G401 (cell line): ENCODE measurements around the gene CACNB1. TPM values are rescaled to one million over a fixed set of nuclear protein-coding genes. Genes with fewer than 3 reads are reported as not detected.

Experiments used
- DNase-seq: peaks from one replicate; pipeline ENCODE4 v3.0.0-alpha.2; 2015; ENCODE audit warnings: low spot score
- in situ Hi-C: cut with HindIII; loops from 2 replicates; pipeline ENCODE4 v1.10.0; 2016; ENCODE audit warnings: low sequenced_read_pairs, mixed read lengths
- total RNA-seq: library from RNA; depleted of rRNA; stranded (reverse); fragments of >200 nt; shearing (Covaris generic); gene quantifications from 2 replicates; pipeline ENCODE4 v1.2.3, GENCODE V29; 2014

The CACNB1 gene
- total RNA-seq, 1 experiment from 2014 or later, result 6.4 TPM

DNA sequence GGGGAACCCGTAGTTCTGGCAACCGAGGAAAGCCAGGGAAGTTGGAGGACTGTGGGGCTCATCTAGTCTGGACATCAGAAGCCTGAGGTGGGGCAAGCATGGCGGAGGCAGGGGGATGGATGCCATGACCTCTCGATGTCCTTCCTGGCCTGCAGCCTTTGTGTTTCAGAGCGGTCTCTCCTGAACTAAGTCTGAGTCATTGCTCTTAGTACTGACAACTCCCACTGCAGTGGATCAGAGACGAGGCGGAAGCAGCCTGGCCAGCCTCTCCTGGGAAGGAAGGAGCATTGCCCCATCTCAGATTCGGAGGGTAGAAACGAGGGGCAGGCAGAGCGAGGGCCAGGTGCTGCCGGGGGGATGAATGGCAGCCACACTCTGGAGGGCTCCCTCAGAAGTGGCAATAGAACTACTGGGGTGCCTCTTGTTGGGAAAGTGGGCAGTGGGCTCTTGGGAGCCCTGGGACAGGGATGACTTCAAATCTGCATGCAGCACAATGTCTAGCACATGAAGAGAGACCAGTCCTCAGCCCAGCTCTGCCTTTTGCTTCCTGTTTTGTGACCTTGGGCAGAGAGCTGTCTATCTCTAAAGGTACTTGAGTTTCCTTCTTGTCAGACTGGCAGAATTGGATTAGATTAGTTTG, 31.9 kb upstream of the CACNB1 start:
- DNase-seq, result no peak
- in situ Hi-C loops, result no loop called here

DNA sequence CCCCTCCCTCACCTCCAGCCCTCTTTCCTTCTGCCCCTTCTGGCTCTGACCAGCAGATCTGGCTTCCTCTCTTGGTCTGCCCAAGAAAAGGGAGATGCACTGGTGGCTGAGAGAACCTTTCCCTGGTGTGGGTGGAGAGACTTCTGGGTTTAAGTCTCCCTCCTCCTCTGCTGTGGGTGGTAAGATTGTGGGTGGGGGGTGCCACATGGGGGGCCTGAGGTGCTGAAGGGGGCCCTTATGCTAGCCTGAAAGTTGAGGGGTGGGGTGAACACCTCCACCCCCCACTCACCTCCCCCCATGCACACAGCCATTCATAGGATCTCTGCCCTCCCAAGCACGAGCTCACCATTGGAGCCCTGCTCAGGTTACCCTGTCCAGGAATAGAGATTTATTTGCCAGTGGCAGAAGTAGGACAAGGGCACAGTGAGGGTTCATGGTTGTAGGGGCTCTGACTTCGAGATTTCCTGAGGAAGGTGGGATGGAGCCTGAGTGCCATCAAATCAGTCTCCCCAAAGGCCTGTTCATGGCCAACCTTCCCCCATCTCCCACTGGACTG, 30.0 kb upstream of the CACNB1 start:
- no peak for DNase-seq
- in situ Hi-C loops, result no loop called here

DNA sequence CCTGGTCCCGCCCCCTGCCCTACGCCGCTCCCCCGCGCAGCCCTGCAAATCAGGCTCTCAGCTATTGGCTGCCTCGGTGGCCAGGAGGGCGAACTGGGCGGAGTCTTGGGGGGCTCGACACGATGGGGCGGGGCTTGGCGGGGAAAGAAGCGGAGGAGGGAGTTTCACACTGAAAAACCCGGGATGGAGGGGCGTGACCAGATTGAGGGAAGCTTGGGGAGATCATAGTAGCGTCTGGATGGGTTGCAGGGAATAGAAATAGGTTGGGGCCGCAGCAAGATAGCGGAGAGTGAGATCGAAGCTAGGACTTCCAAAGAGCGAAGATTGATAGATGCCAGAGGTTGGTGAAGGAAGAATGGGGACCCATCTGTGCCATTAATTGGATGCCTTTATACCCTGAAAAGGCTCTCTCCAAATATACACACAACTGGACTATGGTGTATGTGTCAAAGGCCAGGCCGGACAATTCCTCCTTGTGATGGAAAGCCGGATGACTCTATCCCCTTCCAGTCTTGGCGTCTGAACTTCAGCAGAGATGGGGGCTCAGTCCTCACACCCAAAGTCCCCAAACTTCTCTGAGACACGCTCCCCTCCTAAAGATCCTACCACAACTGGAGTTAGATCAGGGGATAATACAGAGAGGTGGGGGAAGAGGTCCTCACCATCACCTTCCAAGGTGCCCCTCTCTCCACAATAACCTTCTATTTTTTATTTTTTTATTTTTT, 28.7 kb upstream of the CACNB1 start:
- DNase-seq, result peak; percentile 83
- in situ Hi-C loops, result no loop called here

DNA sequence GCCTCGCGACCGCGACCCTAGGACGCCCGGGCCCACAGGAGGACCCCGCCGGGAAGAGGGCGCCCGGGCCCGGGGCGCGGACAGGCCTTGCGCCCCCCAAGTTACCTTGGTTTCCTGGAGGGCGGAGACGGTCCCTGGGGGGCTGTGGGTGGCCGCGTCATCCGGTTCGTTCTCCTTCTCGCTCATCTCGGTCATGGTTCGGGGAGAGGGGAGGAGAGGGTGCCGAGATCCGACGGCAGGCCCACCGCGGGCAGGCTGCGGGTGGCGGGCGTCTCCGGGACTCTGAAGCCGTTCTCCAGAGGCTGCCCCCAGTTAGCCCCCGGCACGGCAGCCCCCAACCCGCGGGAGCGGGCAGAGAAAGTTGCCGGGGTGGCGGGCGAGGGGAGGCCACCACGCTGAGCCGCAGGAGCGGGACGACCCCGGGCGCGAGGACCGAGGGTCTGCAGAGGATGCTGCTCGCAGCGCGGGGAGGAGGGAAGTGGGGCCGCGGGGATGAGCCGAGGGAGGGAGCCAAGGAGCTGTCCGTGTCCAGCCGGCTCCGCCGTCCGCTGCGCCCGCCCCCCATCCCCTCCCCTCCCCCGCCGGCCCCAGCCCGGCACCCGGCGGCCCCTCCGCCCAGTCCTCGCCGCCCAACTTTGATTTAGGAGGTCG, 28.0 kb upstream of the CACNB1 start, which contains the start of gene STAC2:
Gene STAC2, minus strand, starts transcription at position 638 of the 651 bp plus-strand sequence. Its CDS starts 443 bp downstream, at position 195.
- in situ Hi-C loops, result no loop called here
- DNase-seq, result no peak

DNA sequence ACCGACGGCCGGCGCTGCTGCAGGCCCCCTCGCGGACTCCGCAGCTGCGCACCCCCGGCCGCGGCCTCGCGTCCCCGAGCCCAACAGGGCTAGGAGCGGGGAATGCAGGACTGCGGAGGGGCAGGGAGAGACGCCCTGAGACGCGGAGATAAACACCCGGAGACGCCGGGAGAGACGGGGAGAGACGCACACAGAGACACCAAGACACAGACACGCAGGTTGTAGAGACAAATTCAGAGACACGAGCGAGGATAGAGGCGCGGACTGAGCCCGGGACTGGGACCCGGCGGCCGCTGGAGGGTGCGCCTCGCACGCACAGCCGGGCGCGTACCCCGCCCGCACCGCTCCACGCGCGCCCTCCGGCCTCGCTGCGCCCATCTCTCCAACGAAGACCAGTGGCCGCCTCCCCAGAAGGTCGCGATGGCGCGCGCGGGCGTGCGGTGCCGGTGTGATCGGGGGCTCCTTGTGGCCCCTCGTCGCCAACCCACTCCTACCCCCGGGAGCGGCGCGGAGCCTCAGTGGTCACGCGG, 27.4 kb upstream of the CACNB1 start:
- in situ Hi-C loops, result no loop called here
- no peak for DNase-seq

DNA sequence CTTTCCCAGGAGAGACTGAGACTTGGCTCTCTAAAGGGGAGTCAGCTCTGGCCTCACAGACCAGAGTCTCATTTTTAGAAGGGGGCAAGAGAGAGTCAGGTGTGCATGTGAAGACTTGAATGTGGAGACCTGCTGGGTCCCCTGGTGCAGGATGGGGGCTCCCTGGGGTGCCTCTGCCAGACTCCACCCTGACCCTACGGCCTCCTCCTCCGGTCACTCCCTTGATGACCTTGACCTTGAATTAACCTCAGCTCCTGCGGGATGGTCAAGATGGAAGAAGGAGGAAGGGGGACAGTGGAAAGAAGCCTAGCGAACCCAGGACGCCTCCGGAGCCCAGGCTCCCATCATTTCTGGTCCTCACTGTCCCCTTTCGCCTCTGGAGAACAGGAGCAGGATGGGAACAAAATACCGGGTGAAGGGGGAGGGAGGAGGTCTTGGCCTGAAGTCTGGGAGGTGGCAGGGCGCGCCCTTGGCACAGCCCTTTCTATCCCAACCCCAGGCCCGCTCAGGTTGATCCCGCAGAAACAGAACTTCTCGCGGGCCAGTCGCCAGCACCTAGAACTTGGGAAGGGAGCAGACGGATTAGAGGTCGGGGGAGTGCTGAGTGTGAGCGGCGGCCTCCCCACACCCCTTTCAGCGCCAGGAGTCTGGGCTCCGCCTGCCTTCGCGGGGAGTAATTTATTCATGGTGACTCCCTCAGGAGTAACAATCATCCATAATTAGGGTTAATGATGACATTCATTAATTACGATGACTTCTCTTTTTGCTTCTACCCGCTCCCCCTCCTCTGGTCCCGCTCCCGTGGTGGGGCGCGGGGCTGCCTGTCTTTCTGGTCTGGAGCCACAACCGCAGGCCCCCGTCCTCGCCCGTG, 26.7 kb upstream of the CACNB1 start:
- in situ Hi-C loops, result no loop called here
- DNase-seq, result no peak

DNA sequence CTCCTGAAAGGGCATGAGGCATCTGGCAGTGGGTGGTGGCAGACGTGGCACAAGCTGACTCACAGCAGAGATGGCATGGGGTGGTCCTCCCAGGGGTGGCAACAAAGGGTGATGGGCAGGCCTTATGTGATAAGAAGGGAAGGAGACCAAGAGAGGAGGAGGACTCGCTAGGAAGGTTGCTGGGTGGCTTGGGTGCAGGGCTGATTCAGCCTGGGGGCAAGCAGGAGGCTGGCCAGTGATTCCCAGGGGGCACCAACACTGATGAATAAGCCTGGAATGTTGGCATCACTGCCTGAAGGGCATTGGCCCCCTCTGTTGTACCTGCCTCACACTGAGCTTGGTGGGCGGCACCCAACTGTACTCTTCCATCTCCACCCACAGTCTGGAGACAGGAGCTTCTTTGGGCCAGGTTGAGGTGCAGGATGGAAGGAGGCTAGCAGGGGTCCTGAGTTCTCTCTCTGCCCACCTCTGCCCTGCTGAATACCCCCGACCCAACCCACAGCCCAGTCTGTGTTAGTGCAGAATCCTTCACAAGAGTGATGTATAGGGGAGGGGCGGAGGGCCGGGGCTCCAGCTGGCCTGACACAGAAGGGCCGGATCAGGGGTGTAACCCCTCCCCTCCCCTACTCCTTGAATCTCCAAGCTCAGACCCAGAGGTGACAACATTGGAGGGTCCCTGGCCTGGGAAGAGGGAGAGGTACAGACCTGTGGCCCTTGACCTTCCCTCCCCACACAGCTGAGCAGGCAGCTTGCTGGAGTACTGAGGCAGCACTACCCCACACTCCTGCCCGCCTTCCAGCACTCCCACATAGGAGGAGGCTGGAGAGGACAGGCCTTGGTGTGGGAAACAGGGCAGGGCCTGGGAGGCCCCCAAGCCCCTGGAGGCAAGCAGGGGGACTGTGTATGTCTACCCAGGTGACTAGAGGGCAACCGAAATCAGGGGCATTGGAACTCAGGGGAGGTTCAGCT, 25.7 kb upstream of the CACNB1 start:
- no peak for DNase-seq

DNA sequence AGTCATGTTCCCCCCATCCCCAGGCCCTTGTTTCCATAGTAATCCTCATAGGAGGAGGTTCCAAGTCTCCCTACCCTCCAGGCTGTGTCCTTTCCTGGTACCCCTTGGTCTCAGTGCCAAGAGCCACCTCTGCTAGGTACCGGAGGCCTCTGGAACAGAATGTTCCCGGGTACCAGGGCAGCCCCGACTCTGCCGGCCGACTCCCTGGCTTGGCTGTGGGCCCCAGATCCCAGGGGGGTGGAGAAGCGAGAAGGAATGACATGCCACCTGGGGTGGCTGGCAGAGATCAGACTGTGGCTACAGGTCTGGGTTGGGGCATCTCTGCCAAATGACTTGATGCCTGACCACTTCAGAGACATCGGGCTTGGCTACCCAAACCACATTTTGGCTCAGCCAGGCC, 24.7 kb upstream of the CACNB1 start:
- DNase-seq, result no peak
- in situ Hi-C loops, result no loop called here

More for the DNA sequence above, 25.7 kb upstream of the CACNB1 start:
- in situ Hi-C loops, result no loop called here

DNA sequence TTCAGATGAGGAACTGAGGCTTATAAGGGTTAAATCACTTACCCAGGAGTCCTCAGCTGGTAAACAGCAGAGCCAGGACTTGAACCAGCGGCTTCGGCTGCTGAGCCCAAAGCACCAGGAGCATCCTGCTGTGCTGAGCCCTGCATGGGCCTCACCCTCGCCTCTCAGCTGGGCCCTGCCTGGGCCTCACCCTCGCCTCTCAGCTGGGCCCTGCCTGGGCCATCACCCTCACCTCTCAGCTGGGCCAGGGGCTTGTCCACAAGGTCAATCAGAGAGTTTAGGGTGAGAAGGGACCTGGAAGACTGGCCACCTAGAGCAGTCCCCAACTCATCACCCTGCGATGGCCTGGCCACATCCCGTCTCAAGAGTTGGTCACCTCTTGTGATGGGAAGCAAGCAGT, 24.1 kb upstream of the CACNB1 start:
- in situ Hi-C loops, result no loop called here

DNA sequence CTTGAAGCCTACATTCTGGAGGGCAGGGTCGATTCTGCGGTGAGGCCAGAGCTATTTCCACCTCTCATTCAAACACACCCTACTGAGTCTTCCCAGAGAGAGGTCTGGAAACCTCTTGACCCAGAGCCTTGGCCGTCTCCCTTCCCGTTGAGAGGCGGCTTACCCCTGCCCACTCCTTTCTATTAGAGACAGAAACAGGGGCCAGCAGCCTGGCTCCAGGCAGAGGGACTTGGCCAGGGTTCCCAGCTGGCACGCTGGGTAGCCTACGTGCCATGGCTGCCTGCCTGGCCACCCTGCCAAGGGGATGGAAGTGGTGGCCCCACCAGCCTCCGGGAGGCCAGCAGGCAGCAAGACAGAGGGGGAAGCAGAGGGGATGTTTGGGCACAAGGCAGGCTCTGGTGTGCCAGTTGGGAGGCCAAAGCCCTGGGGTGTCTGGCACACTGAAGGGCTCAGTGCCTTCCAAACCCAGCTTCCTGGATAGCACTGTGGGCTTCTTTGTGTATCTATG, 22.2 kb upstream of the CACNB1 start:
- in situ Hi-C loops, result no loop called here

More for the DNA sequence above, 24.1 kb upstream of the CACNB1 start:
- DNase-seq, result no peak

DNA sequence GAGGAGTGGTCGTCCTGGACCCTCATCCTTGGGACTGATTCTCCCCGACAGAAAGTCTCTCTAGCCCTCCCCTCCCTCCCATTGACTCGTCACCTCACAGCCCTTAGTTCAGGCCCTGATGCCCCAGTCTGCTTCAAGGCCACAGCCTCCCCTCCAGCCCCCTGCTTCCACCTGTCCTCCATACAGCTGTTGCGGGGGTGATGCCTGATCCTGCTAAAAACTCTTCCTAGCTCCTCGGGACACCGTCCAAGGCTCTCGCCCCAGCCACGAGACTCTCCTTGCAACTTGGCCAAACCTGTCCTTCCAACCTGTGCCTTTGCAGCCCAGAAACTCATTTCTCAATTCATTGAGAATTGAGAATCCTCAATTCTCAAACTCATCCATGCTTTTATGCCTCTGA, 21.4 kb upstream of the CACNB1 start:
- in situ Hi-C loops, result no loop called here

More for the DNA sequence above, 22.2 kb upstream of the CACNB1 start:
- peak; percentile 89 for DNase-seq

DNA sequence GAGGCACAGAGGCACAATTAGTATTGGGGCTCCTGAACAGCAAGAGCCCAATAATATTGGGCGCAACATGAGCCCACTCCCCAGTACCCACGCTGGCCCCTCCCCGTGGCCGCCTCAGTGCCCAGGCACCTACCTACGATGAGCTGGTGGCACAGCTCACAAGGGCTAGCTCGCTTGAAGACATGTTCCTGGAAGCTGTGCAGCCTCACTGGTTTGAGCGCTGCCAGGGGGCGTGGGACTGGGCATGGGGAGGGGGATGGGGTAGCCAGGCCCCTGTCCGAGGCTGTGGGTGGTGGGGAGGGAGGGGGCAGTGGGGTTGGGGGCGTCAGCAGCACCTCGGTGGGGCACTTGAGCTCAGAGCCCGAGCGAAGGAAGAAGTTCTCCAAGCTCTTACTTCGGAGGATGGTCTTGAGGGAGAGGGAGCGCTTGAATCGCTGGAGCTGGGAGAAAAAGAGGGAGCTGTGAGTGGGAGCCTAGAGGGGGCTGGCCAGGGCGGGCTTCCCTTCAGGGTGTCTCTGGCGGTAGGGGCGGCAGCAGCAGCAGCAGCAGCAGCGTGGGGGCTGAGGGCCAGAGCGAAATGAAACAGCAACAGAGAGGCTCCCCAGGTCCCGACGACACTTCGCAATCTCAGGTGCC, 20.4 kb upstream of the CACNB1 start:
- in situ Hi-C loops, result no loop called here

More for the DNA sequence above, 21.4 kb upstream of the CACNB1 start:
- no peak for DNase-seq

DNA sequence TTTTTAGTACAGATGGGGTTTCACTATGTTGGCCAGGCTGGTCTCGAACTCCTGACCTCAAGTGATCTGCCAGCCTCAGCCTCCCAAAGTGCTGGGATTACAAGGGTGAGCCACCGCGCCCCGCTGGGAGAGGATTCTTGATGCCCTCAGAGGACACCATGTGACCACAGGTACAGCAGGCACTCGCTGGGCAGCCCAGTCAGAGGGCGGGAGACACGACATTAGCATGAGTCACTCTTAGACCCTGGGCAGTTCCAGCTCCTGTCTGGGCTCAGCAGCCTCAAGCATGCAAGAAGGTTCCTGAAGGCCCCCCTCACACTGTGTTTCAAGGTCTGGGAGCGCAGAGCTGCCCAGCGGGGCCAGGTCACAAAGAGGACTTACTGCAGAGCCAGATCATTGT, 16.4 kb upstream of the CACNB1 start:
- no peak for DNase-seq
- in situ Hi-C loops, result no loop called here

More for the DNA sequence above, 20.4 kb upstream of the CACNB1 start:
- DNase-seq, result no peak

DNA sequence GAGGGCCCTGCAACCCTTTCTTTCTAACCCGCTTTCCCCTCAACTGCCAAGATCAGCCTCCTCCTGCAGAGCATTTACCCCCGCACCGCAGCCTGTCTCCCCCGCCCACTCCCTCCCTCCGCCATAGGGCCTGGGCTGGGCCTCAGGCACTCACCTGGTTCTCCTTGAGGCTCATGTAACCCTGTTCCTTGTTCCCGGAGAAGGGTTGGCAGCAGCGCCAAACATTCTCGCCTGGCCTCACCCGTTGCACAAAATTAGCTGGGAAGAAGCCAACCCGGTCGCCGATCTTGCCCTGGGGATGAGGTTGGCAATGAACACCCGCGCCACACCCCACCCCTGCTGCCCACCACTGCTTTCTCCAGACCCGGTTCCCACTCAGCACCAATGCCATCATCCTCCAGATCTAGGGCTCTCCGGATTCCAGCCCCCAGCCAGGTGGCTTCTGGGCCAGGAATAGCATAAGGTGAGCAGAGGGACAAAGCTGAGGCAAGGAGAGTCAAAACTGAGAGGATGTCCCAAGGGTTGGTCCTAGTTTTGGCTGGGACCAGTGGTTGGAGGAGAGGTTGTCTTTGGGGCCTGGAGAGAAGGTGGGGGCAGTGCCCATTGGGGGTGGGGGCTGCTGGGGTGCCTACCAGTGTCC, 15.5 kb upstream of the CACNB1 start:
- peak; percentile 84 for DNase-seq
- in situ Hi-C loops, result no loop called here

DNA sequence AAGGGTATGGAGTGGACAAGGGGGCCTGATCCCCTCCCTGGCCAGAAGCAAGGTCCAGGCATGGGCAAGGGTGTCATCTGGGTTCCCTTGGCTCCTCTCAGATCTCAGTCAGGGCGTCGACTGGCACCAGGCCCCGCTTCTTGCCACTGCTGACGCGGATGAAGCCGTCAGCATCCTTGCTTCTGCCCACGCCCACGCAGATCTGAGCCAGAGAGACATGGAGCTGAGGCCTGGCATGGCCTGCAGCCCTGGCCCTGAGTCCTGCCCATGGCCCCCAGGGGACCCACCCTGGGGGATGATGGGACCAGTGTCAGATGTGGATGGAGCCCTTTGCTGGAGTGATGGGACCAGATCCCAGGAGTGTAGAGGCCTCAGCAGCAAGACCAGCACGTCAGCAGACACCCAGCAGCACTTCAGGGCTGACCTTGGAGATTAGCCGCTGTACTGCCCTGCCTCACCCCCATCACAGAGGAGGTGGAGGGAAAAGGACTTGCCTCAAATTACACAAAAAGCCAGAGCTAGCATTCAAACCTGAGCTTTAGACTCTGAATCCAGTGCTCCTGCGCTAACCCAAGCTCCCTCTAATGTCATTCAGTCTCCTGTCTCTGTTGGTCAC, 14.8 kb upstream of the CACNB1 start:
- peak; percentile 55 for DNase-seq
- in situ Hi-C loops, result no loop called here

DNA sequence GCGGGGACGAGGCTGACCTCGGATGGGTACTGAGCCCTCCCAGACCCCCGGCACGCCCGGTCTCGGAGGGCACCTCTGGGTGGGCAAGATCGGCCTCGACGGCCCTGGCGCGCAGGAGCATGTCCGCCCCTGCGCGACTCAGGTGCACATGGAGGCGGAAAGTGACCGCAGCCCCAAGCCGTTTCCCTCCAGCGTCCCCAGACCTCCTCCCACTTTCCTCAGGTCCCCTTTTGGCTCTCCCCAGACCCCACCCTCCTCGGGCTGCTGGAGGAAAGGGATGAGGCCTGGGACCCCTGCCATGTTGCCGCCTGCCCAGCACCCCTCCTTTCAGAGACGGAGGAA, 12.6 kb upstream of the CACNB1 start:
- in situ Hi-C loops, result no loop called here
- no peak for DNase-seq
